BJ (cell line): Measurements from ENCODE around the gene POLR3K. TPM values are rescaled to one million over a fixed set of nuclear protein-coding genes. Genes with fewer than 3 reads are reported as not detected.
"Not testable (repeated sequence)": the region's sequence is repeated elsewhere in the genome, so short reads cannot be mapped to it uniquely, and the experiment has no call there.

ENCODE experiments used
- CTCF ChIA-PET: fragments of 350-600 bp; formaldehyde crosslinking; extraction: SDS; loops from one replicate; lab custom pipeline; 2021; ENCODE audit warnings: antibody characterized with exemption, inconsistent platforms; lab: Yijun Ruan, JAX
- POLR2A ChIA-PET: fragments of 300-600 bp; sonication (Branson Sonifier 250); formaldehyde crosslinking; extraction: SDS; loops from one replicate; lab custom pipeline; 2021; ENCODE audit warnings: antibody characterized with exemption; lab: Charles Lee
- DNase-seq: peaks from one replicate; pipeline ENCODE4 v3.0.0-alpha.2; 2011; ENCODE audit warnings: low read depth
- H3K27me3 ChIP-seq: 2 replicates; pipeline ENCODE4 v1.6.0; 2011; ENCODE audit warnings: low read length; ENCODE audit not compliant: control insufficient read depth, insufficient read depth
- H3K36me3 ChIP-seq: 2 replicates; pipeline ENCODE4 v1.5.1; 2011; ENCODE audit warnings: low read length; ENCODE audit not compliant: control insufficient read depth, insufficient read depth
- H3K4me3 ChIP-seq: 2 replicates; pipeline ENCODE4 v1.5.1; 2011; ENCODE audit warnings: low read depth, mild to moderate bottlenecking, control low read depth, low read length
- polyA plus RNA-seq: library from polyadenylated mRNA; depleted of rRNA; stranded (reverse); fragments of >200 nt; gene quantifications from 2 replicates; pipeline ENCODE4 v1.2.3, GENCODE V29; 2011
- TF ChIP-seq, protein P1 (sequence below): IDR thresholded peaks from 2 replicates; pipeline ENCODE4 v1.5.1; 2011; ENCODE audit warnings: low read depth, mild to moderate bottlenecking, control low read depth, inconsistent platforms, low read length, moderate library complexity; ENCODE audit not compliant: insufficient read depth

Gene POLR3K
- polyA plus RNA-seq, 1 experiment: 14.3 TPM

DNA sequence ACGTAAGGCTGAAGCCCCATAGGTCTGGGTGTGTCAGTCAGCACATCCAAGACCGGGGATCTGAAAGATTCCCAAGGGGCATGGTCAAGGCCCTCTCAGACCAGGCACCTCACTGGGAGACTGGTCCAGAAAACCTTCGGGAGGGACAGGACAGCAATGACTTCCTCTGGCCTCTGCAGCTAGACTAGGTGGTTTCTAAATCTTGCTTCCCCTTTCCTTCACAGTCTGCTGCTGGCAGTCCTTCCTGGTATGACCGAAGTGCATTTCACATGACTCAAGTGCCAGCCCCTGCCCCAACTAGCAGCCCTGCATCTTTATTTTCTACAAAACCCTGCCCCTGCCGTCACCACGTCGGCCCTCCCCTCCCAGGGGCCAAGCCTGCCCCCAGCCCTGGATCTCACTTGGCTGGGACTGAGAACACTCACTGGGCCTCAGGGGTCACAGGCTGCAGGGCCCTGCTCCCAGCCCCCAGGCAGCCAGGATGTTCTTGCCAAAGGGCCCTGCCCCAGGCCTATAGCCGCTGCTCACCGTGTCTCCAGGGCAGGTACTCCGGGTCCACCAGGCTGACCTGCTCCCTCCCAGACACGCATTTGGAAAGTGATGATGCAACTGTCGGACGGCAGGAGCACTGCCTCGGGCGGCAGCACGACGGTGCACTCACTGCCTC lies 18.3 kb downstream of the POLR3K start:
- DNase-seq: no peak
- Histone ChIP-seq H3K36me3 (no peaks in the 10 kb centered on the region), H3K27me3 (no peaks in the 10 kb centered on the region), H3K4me3 (no peak overlapping the region)
- POLR2A ChIA-PET: no interaction called here
- TF ChIP-seq, protein P1, sequence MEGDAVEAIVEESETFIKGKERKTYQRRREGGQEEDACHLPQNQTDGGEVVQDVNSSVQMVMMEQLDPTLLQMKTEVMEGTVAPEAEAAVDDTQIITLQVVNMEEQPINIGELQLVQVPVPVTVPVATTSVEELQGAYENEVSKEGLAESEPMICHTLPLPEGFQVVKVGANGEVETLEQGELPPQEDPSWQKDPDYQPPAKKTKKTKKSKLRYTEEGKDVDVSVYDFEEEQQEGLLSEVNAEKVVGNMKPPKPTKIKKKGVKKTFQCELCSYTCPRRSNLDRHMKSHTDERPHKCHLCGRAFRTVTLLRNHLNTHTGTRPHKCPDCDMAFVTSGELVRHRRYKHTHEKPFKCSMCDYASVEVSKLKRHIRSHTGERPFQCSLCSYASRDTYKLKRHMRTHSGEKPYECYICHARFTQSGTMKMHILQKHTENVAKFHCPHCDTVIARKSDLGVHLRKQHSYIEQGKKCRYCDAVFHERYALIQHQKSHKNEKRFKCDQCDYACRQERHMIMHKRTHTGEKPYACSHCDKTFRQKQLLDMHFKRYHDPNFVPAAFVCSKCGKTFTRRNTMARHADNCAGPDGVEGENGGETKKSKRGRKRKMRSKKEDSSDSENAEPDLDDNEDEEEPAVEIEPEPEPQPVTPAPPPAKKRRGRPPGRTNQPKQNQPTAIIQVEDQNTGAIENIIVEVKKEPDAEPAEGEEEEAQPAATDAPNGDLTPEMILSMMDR: no peak
- CTCF ChIA-PET: no interaction called here

DNA sequence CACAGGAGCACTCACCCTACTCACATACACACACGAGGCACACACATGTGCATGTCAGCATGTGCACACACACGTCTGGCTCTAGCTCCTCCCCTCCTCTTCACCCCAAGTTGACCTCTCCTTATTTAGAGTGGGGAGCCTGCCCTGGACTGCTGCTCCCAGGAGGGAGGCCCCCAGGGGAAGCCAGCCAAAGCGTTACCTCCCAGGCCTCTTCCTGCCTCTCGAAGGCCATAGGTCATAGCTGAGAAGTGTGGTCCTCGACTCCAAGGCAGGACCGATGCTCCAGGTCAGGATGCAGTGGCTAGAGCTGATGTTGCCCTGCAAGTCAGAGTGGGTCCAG lies 18.8 kb downstream of the POLR3K start:
- no peak for DNase-seq
- CTCF ChIA-PET: no interaction called here
- H3K27me3 ChIP-seq: no peaks in the 10 kb centered on the region
- no peak overlapping the region for H3K4me3 ChIP-seq
- H3K36me3 ChIP-seq: no peaks in the 10 kb centered on the region
- TF ChIP-seq, protein P1: no peak
- POLR2A ChIA-PET: no interaction called here

DNA sequence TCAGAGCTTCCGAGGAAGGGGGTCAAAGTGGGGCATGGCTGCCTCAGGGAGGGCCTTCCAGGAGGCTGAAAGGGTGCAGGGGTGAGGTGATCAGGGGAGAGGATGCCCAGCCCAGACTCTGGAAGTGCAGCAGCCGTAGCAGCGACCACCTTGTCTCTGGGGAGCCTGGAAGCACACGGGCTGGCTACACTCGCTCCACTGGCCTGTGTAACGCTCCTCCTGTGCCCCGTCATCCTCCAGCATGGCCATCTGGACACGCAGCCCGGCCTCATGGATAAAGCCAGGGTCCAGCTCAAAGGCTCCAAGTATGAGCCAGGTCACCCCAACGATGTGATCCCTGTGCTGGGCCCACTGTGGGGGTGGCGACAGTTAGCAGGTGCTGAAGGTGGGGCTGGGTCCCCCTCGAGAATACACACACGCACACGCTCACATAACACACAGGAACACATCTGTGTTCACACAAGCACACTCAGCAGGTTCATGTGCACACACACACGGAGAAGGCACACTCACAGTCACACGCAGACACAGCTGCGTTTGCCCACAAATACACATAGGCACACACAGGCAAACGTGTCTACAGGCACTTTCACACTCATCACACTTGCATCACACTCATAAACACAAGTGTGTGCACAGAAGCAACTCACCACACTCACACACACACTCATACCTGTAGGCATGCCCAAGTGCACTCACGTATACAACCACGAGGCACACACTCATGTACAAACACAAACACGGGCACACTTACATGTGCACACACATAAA lies 19.3 kb downstream of the POLR3K start:
- no peak for DNase-seq
- CTCF ChIA-PET: no interaction called here
- POLR2A ChIA-PET: no interaction called here
- H3K36me3 ChIP-seq: no peaks in the 10 kb centered on the region
- no peak overlapping the region for H3K4me3 ChIP-seq
- TF ChIP-seq, protein P1: no peak
- no peaks in the 10 kb centered on the region for H3K27me3 ChIP-seq

DNA sequence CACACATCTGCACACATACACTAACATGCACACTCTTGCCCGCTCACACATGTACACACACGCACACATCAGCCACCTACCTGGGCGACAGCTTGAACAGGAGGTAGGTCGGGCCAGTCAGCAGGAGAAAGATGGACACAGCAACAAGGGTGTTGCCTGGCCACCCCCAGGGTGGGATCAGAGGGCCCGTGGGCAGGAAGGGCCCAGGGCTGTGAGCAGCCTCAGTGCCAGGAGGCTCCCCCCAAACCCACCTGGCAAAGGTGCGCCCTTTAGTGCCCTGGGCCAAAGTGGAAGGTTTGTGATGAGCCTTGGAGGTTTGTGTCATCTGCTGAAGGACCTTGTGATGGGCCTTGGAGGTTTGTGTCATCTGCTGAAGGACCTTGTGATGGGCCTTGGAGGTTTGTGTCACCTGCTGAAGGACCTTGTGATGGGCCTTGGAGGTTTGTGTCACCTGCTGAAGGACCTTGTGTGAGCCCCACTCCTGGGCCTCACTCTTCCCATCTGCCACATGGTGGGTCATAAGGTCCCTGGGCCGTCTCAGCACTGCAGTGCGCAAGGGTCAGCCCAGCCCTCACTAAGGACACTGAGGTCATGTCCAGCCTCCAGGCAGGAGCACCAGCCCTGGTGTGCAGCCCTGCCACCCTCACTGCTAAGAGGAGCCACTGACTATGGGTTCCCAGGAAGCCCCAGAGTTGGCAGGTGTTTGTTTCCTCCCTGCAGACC lies 20.1 kb downstream of the POLR3K start:
- POLR2A ChIA-PET: not testable (repeated sequence)

DNA sequence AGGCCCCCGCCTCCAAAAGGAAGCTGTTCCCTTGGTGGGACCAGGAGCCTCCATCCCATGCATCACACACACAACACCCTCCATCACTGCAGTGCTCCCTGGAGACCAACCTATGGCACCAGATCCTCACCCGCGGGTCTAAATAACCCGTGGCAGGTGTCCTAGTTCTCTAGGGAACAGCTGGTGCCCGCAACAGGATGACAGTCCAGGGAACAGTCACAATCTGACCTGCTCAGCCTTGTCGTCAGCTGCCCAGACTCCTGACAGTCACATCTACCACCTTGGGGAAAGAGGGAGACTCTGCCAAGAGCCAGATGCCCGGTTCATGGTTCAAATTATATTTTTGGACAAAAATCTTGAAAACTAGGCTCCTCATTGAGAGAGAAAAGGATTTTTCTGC lies 22.8 kb downstream of the POLR3K start:
- H3K36me3 ChIP-seq, DNase-seq, CTCF ChIA-PET, H3K4me3 ChIP-seq, H3K27me3 ChIP-seq, POLR2A ChIA-PET: not testable (repeated sequence)

More for the DNA sequence above, 20.1 kb downstream of the POLR3K start:
- CTCF ChIA-PET, H3K27me3 ChIP-seq, DNase-seq, H3K4me3 ChIP-seq, H3K36me3 ChIP-seq: not testable (repeated sequence)

DNA sequence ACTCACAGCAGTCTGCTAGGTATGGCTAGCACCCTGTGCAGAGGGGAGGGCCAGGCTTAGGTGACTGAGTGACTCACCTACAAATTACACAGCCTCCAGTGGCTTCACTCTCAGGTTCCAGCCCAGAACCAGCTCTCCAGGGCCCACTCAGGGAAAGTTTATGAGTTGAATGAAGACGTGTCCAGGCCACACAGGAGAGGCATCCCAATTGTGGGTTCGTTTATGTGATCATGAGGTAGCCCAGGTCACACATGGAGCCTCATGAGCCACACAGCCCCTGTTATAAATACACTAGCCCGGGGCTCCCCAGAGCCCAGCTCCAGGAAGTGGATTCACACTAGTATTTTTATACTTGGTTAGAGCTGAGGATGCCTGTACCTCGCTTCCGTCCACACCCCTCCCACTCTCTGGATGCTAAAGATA lies 27.5 kb downstream of the POLR3K start:
- POLR2A ChIA-PET, DNase-seq, CTCF ChIA-PET, H3K4me3 ChIP-seq, H3K27me3 ChIP-seq, H3K36me3 ChIP-seq: not testable (repeated sequence)

DNA sequence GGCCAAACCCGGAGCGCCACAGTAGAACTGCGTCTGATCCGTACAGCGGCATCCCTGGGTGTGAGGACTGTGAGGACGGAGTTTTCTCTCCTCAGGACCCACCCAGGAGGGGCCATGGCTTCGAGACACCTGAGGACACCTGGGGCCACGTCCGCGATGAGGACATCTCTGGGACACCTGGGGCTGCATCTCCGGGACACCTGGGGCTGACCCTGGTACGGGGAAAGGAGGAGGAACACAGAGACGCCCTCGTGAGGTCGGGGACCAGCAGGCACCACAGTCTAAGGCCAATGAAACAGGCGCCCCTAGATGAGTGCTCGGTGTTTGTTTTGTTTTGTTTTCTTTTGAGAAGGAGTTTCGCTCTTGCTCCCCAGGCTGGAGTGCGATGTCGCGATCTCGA lies 29.3 kb downstream of the POLR3K start:
- H3K36me3 ChIP-seq, CTCF ChIA-PET, DNase-seq, H3K4me3 ChIP-seq, POLR2A ChIA-PET, H3K27me3 ChIP-seq: not testable (repeated sequence)

DNA sequence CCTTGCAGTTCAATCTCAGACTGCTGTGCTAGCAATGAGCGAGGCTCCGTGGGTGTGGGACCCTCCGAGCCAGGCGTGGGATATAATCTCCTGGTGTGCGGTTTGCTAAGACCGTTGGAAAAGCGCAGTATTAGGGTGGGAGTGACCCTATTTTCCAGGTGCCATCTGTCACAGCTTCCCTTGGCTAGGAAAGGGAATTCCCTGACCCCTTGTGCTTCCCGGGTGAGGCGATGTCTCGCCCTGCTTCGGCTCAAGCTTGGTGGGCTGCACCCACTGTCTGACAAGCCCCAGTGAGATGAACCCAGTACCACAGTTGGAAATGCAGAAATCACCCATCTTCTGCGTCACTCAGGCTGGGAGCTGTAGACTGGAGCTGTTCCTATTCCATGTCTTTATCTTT lies 32.5 kb downstream of the POLR3K start:
- H3K27me3 ChIP-seq, CTCF ChIA-PET, DNase-seq, POLR2A ChIA-PET, H3K4me3 ChIP-seq, H3K36me3 ChIP-seq: not testable (repeated sequence)

DNA sequence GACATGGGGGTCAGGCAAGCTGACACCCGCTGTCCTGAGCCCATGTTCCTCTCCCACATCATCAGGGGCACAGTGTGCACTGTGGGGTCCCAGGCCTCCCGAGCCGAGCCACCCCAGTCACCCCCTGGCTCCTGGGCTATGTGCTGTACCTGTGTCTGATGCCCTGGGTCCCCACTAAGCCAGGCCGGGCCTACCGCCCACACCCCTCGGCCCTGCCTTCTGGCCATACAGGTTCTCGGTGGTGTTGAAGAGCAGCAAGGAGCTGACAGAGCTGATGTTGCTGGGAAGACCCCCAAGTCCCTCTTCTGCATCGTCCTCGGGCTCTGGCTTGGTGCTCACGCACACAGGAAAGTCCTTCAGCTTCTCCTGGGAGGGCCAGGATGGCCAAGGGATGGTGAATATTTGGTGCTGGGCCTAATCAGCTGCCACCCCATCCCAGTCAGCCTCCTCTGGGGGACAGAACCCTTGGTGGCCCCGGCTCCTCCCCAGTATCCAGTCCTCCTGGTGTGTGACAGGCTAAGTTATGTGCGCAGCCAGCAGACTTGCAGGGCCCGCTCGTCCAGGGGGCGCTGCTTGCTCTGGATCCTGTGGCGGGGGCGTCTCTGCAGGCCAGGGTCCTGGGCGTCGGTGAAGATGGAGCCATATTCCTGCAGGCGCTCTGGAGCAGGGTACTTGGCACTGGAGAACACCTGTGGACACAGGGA lies 36.2 kb downstream of the POLR3K start:
- H3K27me3 ChIP-seq, H3K36me3 ChIP-seq, DNase-seq, CTCF ChIA-PET, POLR2A ChIA-PET, H3K4me3 ChIP-seq: not testable (repeated sequence)
